Stimulated activated memory B cell treated with anti-CD40 and anti-IgM and Interleukin-4, amounts not matched to agents 10 μg/mL and 1 μg/mL and 100 μg/mL, for 72 hours (primary cell): ENCODE data around the gene ENO1.
"Not testable (repeated sequence)": the region's sequence is repeated elsewhere in the genome, so short reads cannot be mapped to it uniquely, and the experiment has no call there.

Experiments used
- ATAC-seq: fragments of 150-1000 bp; cut with Tn5 transposase; 2 replicates; pipeline ENCODE4 v1.10.0; 2021
- H3K27ac Mint-ChIP-seq: one replicate; pipeline ENCODE4 v1.8.0; 2022; ENCODE audit warnings: mild to moderate bottlenecking, mixed read lengths
- H3K27me3 Mint-ChIP-seq: one replicate; pipeline ENCODE4 v1.8.0; 2022; ENCODE audit warnings: mixed read lengths
- H3K36me3 Mint-ChIP-seq: one replicate; pipeline ENCODE4 v1.8.0; 2022; ENCODE audit warnings: mixed read lengths
- H3K4me1 Mint-ChIP-seq: one replicate; pipeline ENCODE4 v1.8.0; 2022; ENCODE audit warnings: mixed read lengths
- H3K4me3 Mint-ChIP-seq: one replicate; pipeline ENCODE4 v1.8.0; 2022; ENCODE audit warnings: mild to moderate bottlenecking, moderate library complexity, mixed read lengths
- H3K9me3 Mint-ChIP-seq: one replicate; pipeline ENCODE4 v1.8.0; 2022; ENCODE audit warnings: mixed read lengths

ENO1 gene

GRCh38 chr1:8848663-8849386 is 29.7 kb downstream of the ENO1 start:
- ATAC-seq = peak; percentile 89
- H3K9me3 Mint-ChIP-seq = no peaks in the 10 kb centered on the region
- no peak overlapping the region for H3K27ac Mint-ChIP-seq
- H3K4me3 Mint-ChIP-seq = no peak overlapping the region
- H3K36me3 Mint-ChIP-seq = no peaks in the 10 kb centered on the region
- H3K27me3 Mint-ChIP-seq = peaks cover 5% of the 10 kb centered on the region
- no peaks in the 10 kb centered on the region for H3K4me1 Mint-ChIP-seq

- no peak for ATAC-seq
- H3K27me3 Mint-ChIP-seq = peaks cover 13% of the 10 kb centered on the region
- H3K4me3 Mint-ChIP-seq = no peak overlapping the region
- H3K4me1 Mint-ChIP-seq = no peaks in the 10 kb centered on the region
- H3K36me3 Mint-ChIP-seq = no peaks in the 10 kb centered on the region
- no peaks in the 10 kb centered on the region for H3K9me3 Mint-ChIP-seq
- no peak overlapping the region for H3K27ac Mint-ChIP-seq
Observed at GRCh38 chr1:8847990-8848389, 30.5 kb downstream of the ENO1 start.

- no peak overlapping the region for H3K4me3 Mint-ChIP-seq
- no peak for ATAC-seq
- H3K27me3 Mint-ChIP-seq = peaks cover 18% of the 10 kb centered on the region
- H3K27ac Mint-ChIP-seq = no peak overlapping the region
- no peaks in the 10 kb centered on the region for H3K36me3 Mint-ChIP-seq
- H3K4me1 Mint-ChIP-seq = no peaks in the 10 kb centered on the region
- H3K9me3 Mint-ChIP-seq = peaks cover 3% of the 10 kb centered on the region
Observed at GRCh38 chr1:8846263-8846662, 32.2 kb downstream of the ENO1 start.

- Mint-ChIP-seq H3K4me1 (peaks cover 2% of the 10 kb centered on the region), H3K9me3 (peaks cover 4% of the 10 kb centered on the region), H3K4me3 (no peak overlapping the region), H3K36me3 (peaks cover 3% of the 10 kb centered on the region), H3K27ac (no peak overlapping the region), H3K27me3 (peaks cover 18% of the 10 kb centered on the region)
- ATAC-seq = no peak
Observed at GRCh38 chr1:8845104-8846097, 33.1 kb downstream of the ENO1 start.

- peaks cover 6% of the 10 kb centered on the region for H3K36me3 Mint-ChIP-seq
- no peak for ATAC-seq
Observed at GRCh38 chr1:8844501-8845006, 33.9 kb downstream of the ENO1 start.

DNA sequence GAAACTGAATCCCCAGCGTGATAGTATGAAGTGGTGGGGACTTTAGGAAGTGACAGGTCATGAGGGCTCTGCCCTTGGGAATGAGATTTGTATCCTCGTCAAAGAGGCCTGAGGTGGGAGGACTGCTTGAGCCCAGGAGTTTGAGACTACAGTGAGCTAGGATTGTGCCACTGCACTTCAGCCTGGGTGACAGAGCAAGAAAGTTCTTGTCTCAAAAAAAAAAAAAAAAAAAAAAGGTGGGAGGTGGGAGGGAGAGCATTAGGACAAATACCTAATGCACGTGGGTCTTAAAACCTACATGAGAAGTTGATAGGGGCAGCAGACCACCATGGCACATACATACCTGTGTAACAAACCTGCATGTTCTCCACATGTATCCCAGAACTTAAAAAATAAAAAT is 37.1 kb downstream of the ENO1 start:
- ATAC-seq = no peak
- Mint-ChIP-seq H3K27me3 (peaks cover 18% of the 10 kb centered on the region), H3K9me3 (peaks cover 12% of the 10 kb centered on the region), H3K36me3 (peaks cover 6% of the 10 kb centered on the region), H3K4me1 (peaks cover 9% of the 10 kb centered on the region), H3K4me3 (no peak overlapping the region), H3K27ac (no peak overlapping the region)

More at GRCh38 chr1:8844501-8845006, 33.9 kb downstream of the ENO1 start:
- H3K4me1 Mint-ChIP-seq = peaks cover 9% of the 10 kb centered on the region
- no peak overlapping the region for H3K27ac Mint-ChIP-seq
- peaks cover 12% of the 10 kb centered on the region for H3K9me3 Mint-ChIP-seq
- no peak overlapping the region for H3K4me3 Mint-ChIP-seq
- peaks cover 18% of the 10 kb centered on the region for H3K27me3 Mint-ChIP-seq

GRCh38 chr1:8839990-8840389 is 38.5 kb downstream of the ENO1 start:
- Mint-ChIP-seq H3K36me3 (peaks cover 6% of the 10 kb centered on the region), H3K27me3 (peaks cover 18% of the 10 kb centered on the region), H3K27ac (no peak overlapping the region), H3K4me3 (no peak overlapping the region), H3K4me1 (peaks cover 9% of the 10 kb centered on the region), H3K9me3 (peaks cover 12% of the 10 kb centered on the region)
- no peak for ATAC-seq

- H3K4me1 Mint-ChIP-seq = peaks cover 9% of the 10 kb centered on the region
- H3K27ac Mint-ChIP-seq = no peak overlapping the region
- H3K36me3 Mint-ChIP-seq = peaks cover 6% of the 10 kb centered on the region
- no peaks in the 10 kb centered on the region for H3K27me3 Mint-ChIP-seq
- H3K9me3 Mint-ChIP-seq = peaks cover 9% of the 10 kb centered on the region
- ATAC-seq = no peak
- H3K4me3 Mint-ChIP-seq = no peak overlapping the region
Observed at GRCh38 chr1:8835941-8836643, 42.4 kb downstream of the ENO1 start.

DNA sequence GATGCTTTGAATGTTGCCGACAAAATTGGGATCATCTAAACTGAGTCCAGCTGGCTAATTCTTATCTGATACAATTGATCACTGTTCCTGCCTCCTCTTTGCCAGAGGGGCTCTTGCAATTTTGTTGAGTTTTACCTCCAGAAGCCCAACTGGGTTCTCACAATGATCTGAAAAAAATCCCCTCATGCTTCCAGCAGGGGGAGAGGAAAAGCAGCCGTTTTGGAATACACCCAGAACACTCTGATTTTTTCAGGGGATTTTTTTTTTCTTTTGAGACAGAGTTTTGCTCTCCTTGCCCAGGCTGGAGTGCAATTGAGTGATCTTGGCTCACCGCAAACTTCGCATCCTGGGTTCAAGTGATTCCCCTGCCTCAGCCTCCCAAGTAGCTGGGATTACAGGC is 47.1 kb downstream of the ENO1 start:
- Mint-ChIP-seq H3K27me3 (no peaks in the 10 kb centered on the region), H3K4me1 (peaks cover 10% of the 10 kb centered on the region), H3K4me3 (no peak overlapping the region), H3K27ac (no peak overlapping the region), H3K36me3 (no peaks in the 10 kb centered on the region), H3K9me3 (no peaks in the 10 kb centered on the region)
- ATAC-seq = no peak

GRCh38 chr1:8830732-8831131 is 47.8 kb downstream of the ENO1 start:
- ATAC-seq, H3K27ac Mint-ChIP-seq, H3K9me3 Mint-ChIP-seq, H3K27me3 Mint-ChIP-seq, H3K36me3 Mint-ChIP-seq, H3K4me3 Mint-ChIP-seq: not testable (repeated sequence)
- peaks cover 10% of the 10 kb centered on the region for H3K4me1 Mint-ChIP-seq

GRCh38 chr1:8825985-8826481 is 52.5 kb downstream of the ENO1 start:
- no peak overlapping the region for H3K4me3 Mint-ChIP-seq
- H3K27me3 Mint-ChIP-seq = peaks cover 11% of the 10 kb centered on the region
- no peaks in the 10 kb centered on the region for H3K9me3 Mint-ChIP-seq
- H3K36me3 Mint-ChIP-seq = no peaks in the 10 kb centered on the region
- no peak for ATAC-seq
- peaks cover 10% of the 10 kb centered on the region for H3K4me1 Mint-ChIP-seq
- no peak overlapping the region for H3K27ac Mint-ChIP-seq

DNA sequence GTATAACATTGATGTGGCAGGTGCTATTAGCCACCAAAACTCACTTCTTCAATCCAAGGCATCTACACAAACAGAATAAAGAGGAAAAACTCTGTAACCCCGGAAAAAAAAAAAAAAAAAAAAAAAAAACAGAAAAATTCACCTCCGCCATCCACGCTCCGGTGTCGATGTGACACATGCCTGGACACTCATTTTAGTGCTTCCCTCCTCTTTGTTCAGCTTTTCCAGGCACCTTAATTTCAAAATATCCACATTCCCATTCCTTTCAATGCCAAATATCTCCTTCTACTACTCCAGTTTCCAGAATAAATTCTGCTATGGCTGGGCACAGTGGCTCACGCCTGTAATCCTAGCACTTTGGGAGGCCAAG is 55.2 kb downstream of the ENO1 start:
- ATAC-seq = no peak
- H3K27me3 Mint-ChIP-seq = peaks cover 11% of the 10 kb centered on the region
- no peaks in the 10 kb centered on the region for H3K36me3 Mint-ChIP-seq
- H3K4me3 Mint-ChIP-seq = no peak overlapping the region
- H3K4me1 Mint-ChIP-seq = peaks cover 2% of the 10 kb centered on the region
- no peak overlapping the region for H3K27ac Mint-ChIP-seq
- no peaks in the 10 kb centered on the region for H3K9me3 Mint-ChIP-seq

GRCh38 chr1:8822373-8823294 is 55.9 kb downstream of the ENO1 start:
- Mint-ChIP-seq H3K36me3 (no peaks in the 10 kb centered on the region), H3K9me3 (no peaks in the 10 kb centered on the region), H3K4me1 (peaks cover 7% of the 10 kb centered on the region), H3K27ac (no peak overlapping the region), H3K4me3 (no peak overlapping the region), H3K27me3 (peaks cover 11% of the 10 kb centered on the region)
- no peak for ATAC-seq

- Mint-ChIP-seq H3K9me3 (no peaks in the 10 kb centered on the region), H3K4me3 (no peak overlapping the region), H3K27ac (no peak overlapping the region), H3K4me1 (peaks cover 15% of the 10 kb centered on the region), H3K27me3 (peaks cover 11% of the 10 kb centered on the region), H3K36me3 (no peaks in the 10 kb centered on the region)
- ATAC-seq = no peak
Observed at GRCh38 chr1:8821084-8821483, 57.4 kb downstream of the ENO1 start.
